Fibroblast of the aortic adventitia (primary cell): Measurements from ENCODE around the gene FAM131A. TPM values are rescaled to one million over a fixed set of nuclear protein-coding genes. Genes with fewer than 3 reads are reported as not detected.

Experiments
- DNase-seq: peaks from one replicate; pipeline ENCODE4 v3.0.0-alpha.2; 2010; ENCODE audit warnings: low read depth
- H3K4me3 ChIP-seq: 2 replicates; pipeline ENCODE4 v1.5.1; 2011; ENCODE audit warnings: low read depth, mild to moderate bottlenecking, control low read depth, low read length, moderate library complexity
- CTCF ChIP-seq: IDR thresholded peaks from 2 replicates; pipeline ENCODE4 v1.5.1; 2011; ENCODE audit warnings: mild to moderate bottlenecking, low read length, control low read depth, inconsistent platforms; ENCODE audit not compliant: insufficient read depth
- total RNA-seq: library from RNA; depleted of rRNA; stranded (reverse); fragments of >200 nt; gene quantifications from 2 replicates; pipeline ENCODE4 v1.2.3, GENCODE V29; 2012; ENCODE audit warnings: low replicate concordance

The FAM131A gene
- total RNA-seq, 1 donor, result 14.0 TPM

GRCh38 chr3:184360929-184361531 lies 23.6 kb downstream of the FAM131A start:
- DNase-seq, result no peak
- TF ChIP-seq CTCF, result no peak
- H3K4me3 ChIP-seq, result peak overlapping the region; percentile 85

GRCh38 chr3:184361532-184361931 lies 24.1 kb downstream of the FAM131A start, which contains the start of the genes CLCN2 and POLR2H:
Gene CLCN2 (minus strand): TSS chr3:184361605. CDS start chr3:184361479, 126 bp downstream.
Gene POLR2H (plus strand): TSS chr3:184361710. CDS start chr3:184363493, 1,783 bp downstream.
- peak within 1 kb of the TSS; percentile 85 for H3K4me3 ChIP-seq
- TF ChIP-seq CTCF, result no peak
- peak; percentile 26 for DNase-seq

- DNase-seq, result no peak
- no peak for TF ChIP-seq CTCF
- peak overlapping the region; percentile 85 for H3K4me3 ChIP-seq
These were observed 24.7 kb downstream of the FAM131A start for GRCh38 chr3:184361932-184362667.

- peak overlapping the region; percentile 85 for H3K4me3 ChIP-seq
- DNase-seq, result peak; percentile 97
- TF ChIP-seq CTCF, result peak; percentile 69
These were observed 25.5 kb downstream of the FAM131A start for GRCh38 chr3:184362668-184363546.

- no peak for TF ChIP-seq CTCF
- peak; percentile 68 for DNase-seq
- H3K4me3 ChIP-seq, result no peak overlapping the region
These were observed 29.4 kb downstream of the FAM131A start for GRCh38 chr3:184366619-184367289.

GRCh38 chr3:184368116-184368515 lies 30.7 kb downstream of the FAM131A start:
- no peak for TF ChIP-seq CTCF
- no peak overlapping the region for H3K4me3 ChIP-seq
- DNase-seq, result no peak
